Lower lobe of right lung (tissue), 2 donors: Measurements from ENCODE around the gene SSH2. TPM values are rescaled to one million over a fixed set of nuclear protein-coding genes. Genes with fewer than 3 reads are reported as not detected.

ENCODE experiments used
- ATAC-seq, 2 donors: fragments of 200-7000 bp; cut with Tn5 transposase; one replicate each; pipeline ENCODE4 v1.9.1; 2020 to 2022; ENCODE audit warnings: mild to moderate bottlenecking in 2 of 2, moderate library complexity in 2 of 2
- DNase-seq: peaks from one replicate; pipeline ENCODE4 v3.0.0-alpha.2; 2020
- H3K27ac ChIP-seq: fragments of 200-600 bp; one replicate; pipeline ENCODE4 v1.8.0; 2022
- H3K27me3 ChIP-seq: fragments of 200-600 bp; one replicate; pipeline ENCODE4 v1.8.0; 2022; ENCODE audit warnings: low read depth
- H3K36me3 ChIP-seq: fragments of 200-600 bp; one replicate; pipeline ENCODE4 v1.8.0; 2022; ENCODE audit warnings: mild to moderate bottlenecking
- H3K4me1 ChIP-seq: fragments of 200-600 bp; one replicate; pipeline ENCODE4 v1.8.0; 2022
- H3K4me3 ChIP-seq: fragments of 200-600 bp; one replicate; pipeline ENCODE4 v1.8.0; 2022; ENCODE audit warnings: mild to moderate bottlenecking
- H3K9me3 ChIP-seq: fragments of 200-600 bp; one replicate; pipeline ENCODE4 v1.8.0; 2022
- intact Hi-C: fragments of 100-400 bp; cut with DNase I; formaldehyde crosslinking; loops from one replicate; pipeline ENCODE4 v1.11.0; 2022
- total RNA-seq: library from RNA; stranded (reverse); fragmentation: NEBNext Ultra II Directional; extraction: Animal tissue kit (Norgen Biotek cat#: 25700); gene quantifications from one replicate; pipeline ENCODE4 v1.2.1, GENCODE V29; 2021
- TF ChIP-seq, protein P1 (sequence below): fragments of 200-600 bp; IDR thresholded peaks from one replicate; pipeline ENCODE4 v1.8.0; 2022; ENCODE audit warnings: antibody characterized with exemption, mild to moderate bottlenecking
- donor health status: DM: no; HTN: yes; CAD: no; lungs with severe emphysema.

The SSH2 gene
- total RNA-seq, 1 donor from 2014 or later: 105 TPM

DNA sequence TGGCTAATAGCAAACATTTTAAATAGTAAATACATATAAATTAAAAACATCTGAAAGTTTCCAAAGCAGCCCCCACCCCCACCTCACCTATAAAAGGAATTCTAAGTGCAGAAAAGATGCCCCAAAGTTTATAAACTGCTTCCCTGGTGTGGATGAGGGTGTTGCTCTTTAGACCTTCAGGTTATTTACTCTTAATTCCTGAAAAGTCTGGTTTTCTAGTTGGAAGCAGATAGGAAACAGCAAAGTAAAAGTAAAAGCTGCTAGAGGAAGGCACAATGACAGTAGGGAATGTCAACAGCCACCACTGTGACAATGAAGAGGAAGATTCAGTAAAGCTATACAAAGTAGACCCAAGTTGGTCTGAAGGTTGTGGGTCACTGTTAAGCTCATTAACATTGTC is 37.8 kb downstream of the SSH2 start:
- ATAC-seq (no peak), DNase-seq (no peak)
- Histone ChIP-seq H3K4me3 (no peak overlapping the region), H3K27ac (no peak overlapping the region), H3K4me1 (no peaks in the 10 kb centered on the region), H3K27me3 (no peaks in the 10 kb centered on the region), H3K9me3 (no peaks in the 10 kb centered on the region), H3K36me3 (no peaks in the 10 kb centered on the region)
- TF ChIP-seq, protein P1, sequence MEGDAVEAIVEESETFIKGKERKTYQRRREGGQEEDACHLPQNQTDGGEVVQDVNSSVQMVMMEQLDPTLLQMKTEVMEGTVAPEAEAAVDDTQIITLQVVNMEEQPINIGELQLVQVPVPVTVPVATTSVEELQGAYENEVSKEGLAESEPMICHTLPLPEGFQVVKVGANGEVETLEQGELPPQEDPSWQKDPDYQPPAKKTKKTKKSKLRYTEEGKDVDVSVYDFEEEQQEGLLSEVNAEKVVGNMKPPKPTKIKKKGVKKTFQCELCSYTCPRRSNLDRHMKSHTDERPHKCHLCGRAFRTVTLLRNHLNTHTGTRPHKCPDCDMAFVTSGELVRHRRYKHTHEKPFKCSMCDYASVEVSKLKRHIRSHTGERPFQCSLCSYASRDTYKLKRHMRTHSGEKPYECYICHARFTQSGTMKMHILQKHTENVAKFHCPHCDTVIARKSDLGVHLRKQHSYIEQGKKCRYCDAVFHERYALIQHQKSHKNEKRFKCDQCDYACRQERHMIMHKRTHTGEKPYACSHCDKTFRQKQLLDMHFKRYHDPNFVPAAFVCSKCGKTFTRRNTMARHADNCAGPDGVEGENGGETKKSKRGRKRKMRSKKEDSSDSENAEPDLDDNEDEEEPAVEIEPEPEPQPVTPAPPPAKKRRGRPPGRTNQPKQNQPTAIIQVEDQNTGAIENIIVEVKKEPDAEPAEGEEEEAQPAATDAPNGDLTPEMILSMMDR: no peak
- intact Hi-C loops: no loop called here

DNA sequence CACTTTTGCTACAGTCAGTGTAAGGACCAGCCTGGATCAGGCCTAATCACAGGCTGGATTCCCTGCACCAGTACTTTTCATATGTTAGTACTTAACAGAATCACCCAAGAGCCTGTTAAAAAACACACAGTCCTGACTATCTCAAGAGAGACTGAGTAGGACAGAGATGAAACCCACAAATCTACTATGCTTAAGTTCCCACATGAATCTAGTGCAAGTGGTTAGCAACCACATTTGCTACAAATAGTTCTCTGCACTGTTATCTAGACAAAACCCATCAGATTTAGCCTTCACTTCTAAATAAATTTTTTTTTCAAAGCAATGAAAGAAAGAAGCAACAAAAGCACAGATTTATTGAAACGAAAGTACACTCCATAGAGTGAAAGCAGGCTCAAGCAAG is 38.9 kb downstream of the SSH2 start:
- intact Hi-C loops: no loop called here
- TF ChIP-seq, protein P1: no peak
- Histone ChIP-seq H3K4me3 (no peak overlapping the region), H3K4me1 (no peaks in the 10 kb centered on the region), H3K36me3 (no peaks in the 10 kb centered on the region), H3K9me3 (no peaks in the 10 kb centered on the region), H3K27ac (no peak overlapping the region), H3K27me3 (no peaks in the 10 kb centered on the region)
- DNase-seq (no peak), ATAC-seq (no peak)

DNA sequence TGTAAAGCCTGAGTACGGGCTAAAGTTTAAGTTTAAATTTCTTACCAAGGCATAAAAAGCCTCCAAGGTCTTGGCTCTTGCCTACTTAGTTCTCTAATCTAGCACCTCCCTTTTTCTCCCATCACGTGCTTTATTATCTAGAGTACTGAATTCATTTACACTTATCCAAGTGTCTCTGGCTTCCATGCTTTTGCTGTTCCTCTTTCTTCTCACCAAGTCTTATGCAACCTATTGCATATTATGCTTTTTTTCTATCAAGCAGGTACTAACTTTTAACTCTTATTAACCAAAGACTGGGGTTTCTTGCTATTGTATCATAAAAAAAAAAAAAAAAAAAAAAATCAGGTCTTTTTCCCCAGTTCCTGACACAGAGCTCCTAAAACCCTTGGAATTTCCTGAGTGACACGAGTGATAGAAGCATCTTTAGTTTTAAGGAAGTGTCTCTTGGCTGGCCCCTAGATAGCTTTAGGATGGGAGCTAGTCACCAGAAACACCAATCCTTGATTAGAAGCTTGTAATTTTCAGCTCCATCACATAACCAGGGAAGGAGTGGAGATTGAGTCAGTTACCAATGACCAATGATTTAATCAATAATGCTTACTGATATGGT is 44.9 kb downstream of the SSH2 start:
- no peaks in the 10 kb centered on the region for H3K27me3 ChIP-seq
- peak in 1 of 2 donors; percentile 43 for ATAC-seq
- intact Hi-C loops: no loop called here
- no peak overlapping the region for H3K4me3 ChIP-seq
- TF ChIP-seq, protein P1: no peak
- H3K27ac ChIP-seq: no peak overlapping the region
- H3K36me3 ChIP-seq: no peaks in the 10 kb centered on the region
- H3K4me1 ChIP-seq: peaks cover 15% of the 10 kb centered on the region
- no peak for DNase-seq
- H3K9me3 ChIP-seq: no peaks in the 10 kb centered on the region

DNA sequence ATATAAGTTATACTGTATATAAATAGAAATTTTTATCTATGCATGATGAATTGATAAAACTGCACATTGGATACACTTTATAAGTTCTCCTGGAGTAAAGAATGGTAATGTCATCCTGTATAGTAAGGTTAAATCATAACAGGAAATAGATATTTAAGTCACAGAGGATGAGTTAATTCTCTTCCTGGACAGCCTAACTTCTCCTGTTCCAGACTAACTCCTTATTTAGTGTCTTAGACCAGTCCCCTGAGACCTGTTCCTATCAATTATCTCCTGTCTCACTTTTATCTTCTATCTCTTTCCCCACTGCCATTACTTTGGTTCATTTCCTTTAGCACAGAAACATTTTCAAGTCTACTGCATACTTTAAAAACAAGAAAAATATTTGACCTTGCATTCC is 46.5 kb downstream of the SSH2 start:
- Histone ChIP-seq H3K4me1 (peaks cover 15% of the 10 kb centered on the region), H3K4me3 (no peak overlapping the region), H3K27ac (no peak overlapping the region), H3K27me3 (no peaks in the 10 kb centered on the region), H3K9me3 (no peaks in the 10 kb centered on the region), H3K36me3 (no peaks in the 10 kb centered on the region)
- intact Hi-C loops: no loop called here
- ATAC-seq (no peak), DNase-seq (no peak)
- TF ChIP-seq, protein P1: no peak

DNA sequence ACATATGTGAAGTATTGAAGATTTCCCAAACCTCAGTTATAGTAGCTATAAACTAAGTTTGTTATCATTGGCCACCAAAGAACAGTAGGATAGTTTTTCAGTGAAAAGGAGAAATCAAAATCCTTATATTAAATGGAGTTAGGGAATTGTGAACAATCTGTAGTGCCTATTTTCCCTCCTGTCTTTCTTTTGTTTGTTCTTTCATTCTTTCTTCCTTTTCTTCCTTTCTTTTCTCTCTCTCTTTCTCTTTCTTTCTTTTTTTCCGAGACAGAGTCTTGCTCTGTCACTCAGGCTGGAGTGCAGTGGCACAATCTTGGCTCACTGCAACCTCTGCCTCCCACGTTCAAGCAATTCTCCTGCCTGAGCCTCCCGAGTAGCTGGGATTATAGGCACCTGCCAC is 48.8 kb downstream of the SSH2 start:
- Histone ChIP-seq H3K4me3 (no peak overlapping the region), H3K9me3 (no peaks in the 10 kb centered on the region), H3K27ac (no peak overlapping the region), H3K4me1 (peaks cover 15% of the 10 kb centered on the region), H3K36me3 (no peaks in the 10 kb centered on the region), H3K27me3 (no peaks in the 10 kb centered on the region)
- DNase-seq: no peak
- intact Hi-C loops: no loop called here
- no peak for ATAC-seq
- TF ChIP-seq, protein P1: no peak

DNA sequence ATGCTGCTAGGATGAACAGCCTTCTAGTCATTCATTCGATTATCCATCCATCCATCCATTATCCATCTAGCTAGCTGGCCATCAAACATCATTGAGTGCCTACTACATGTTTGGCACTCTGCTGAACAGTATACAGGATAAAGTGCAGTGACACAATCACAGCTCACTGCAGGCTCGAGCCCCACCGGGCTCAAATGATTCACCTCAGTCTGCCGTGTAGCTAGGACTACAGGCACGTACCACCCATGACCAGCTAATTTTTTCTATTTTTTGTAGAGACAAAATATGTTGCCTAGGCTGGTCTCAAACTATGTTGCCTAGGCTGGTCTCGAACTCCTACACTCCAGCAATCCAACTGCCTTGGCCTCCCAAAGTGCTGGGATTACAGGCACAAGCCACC is 50.0 kb downstream of the SSH2 start:
- Histone ChIP-seq H3K4me1 (peaks cover 12% of the 10 kb centered on the region), H3K27ac (no peak overlapping the region)
- intact Hi-C loops: no loop called here

More for the DNA sequence above, 50.0 kb downstream of the SSH2 start:
- Histone ChIP-seq H3K27me3 (no peaks in the 10 kb centered on the region), H3K36me3 (no peaks in the 10 kb centered on the region), H3K9me3 (no peaks in the 10 kb centered on the region), H3K4me3 (no peak overlapping the region)
- DNase-seq: no peak
- ATAC-seq: no peak
- TF ChIP-seq, protein P1: no peak
